Tibial nerve (tissue), 4 donors: ENCODE results near the gene TPRG1L. TPM values are rescaled to one million over a fixed set of nuclear protein-coding genes. Genes with fewer than 3 reads are reported as not detected.
"Not testable (repeated sequence)": the region's sequence is repeated elsewhere in the genome, so short reads cannot be mapped to it uniquely, and the experiment has no call there.

Experiments
- DNase-seq, 2 donors: peaks; one replicate each; pipeline ENCODE4 v3.0.0-alpha.2; 2019; ENCODE audit warnings: low spot score in 2 of 2
- H3K27ac ChIP-seq, 4 donors: fragments of 200-600 bp; sonication (generic) in 3 of 4; one replicate each; pipeline ENCODE4 v1.5.1; 2017 to 2019; ENCODE audit warnings: mild to moderate bottlenecking in 1 of 4
- H3K27me3 ChIP-seq, 2 donors: fragments of 200-600 bp; sonication (generic) in 1 of 2; one replicate each; pipeline versions ENCODE4 v1.5.1 to v1.6.0; 2017 to 2019
- H3K36me3 ChIP-seq, 3 donors: fragments of 200-600 bp; sonication (generic); one replicate each; pipeline ENCODE4 v1.5.1; 2018 to 2019
- H3K4me1 ChIP-seq, 4 donors: fragments of 200-600 bp; sonication (generic) in 3 of 4; one replicate each; pipeline ENCODE4 v1.5.1; 2017 to 2019
- H3K4me3 ChIP-seq, 4 donors: fragments of 200-600 bp; sonication (generic) in 3 of 4; one replicate each; pipeline ENCODE4 v1.5.1; 2017 to 2019; ENCODE audit warnings: mild to moderate bottlenecking in 1 of 4, moderate library complexity in 1 of 4
- H3K9me3 ChIP-seq, 4 donors: fragments of 200-600 bp; sonication (generic) in 3 of 4; one replicate each; pipeline ENCODE4 v1.5.1; 2017 to 2019
- EP300 ChIP-seq, 2 donors: sonication (generic); formaldehyde crosslinking; IDR thresholded peaks; one replicate each; pipeline ENCODE4 v1.6.1; 2017; ENCODE audit warnings: antibody characterized with exemption in 2 of 2, mild to moderate bottlenecking in 1 of 2
- POLR2A ChIP-seq, 2 donors: fragments of 450-650 bp; IDR thresholded peaks; one replicate each; pipeline ENCODE4 v1.6.1; 2017; ENCODE audit warnings: antibody characterized with exemption in 2 of 2, mild to moderate bottlenecking in 2 of 2, moderate library complexity in 2 of 2
- WGBS, 2 donors: methylation state at CpG; one replicate each; pipeline ENCODE4 v1.1.5; 2018; 5-methylcytosine and 5-hydroxymethylcytosine counted together
- total RNA-seq, 4 donors: library from RNA; depleted of rRNA; stranded (reverse); fragments of >200 nt; gene quantifications; one replicate each; pipeline ENCODE4 v1.1.0, GENCODE V29; 2016
- TF ChIP-seq, protein P1 (sequence below), 5 experiments: fragments of 200-600 bp in 3 of 5; fragments of 450-650 bp in 2 of 5; sonication (generic) in 3 of 5; IDR thresholded peaks; one replicate each; pipeline ENCODE4 v1.5.1; 2016 to 2019; ENCODE audit warnings: antibody characterized with exemption in 5 of 5, mild to moderate bottlenecking in 3 of 5, moderate library complexity in 2 of 5

Gene TPRG1L
- total RNA-seq, 4 donors from 2014 or later = 26.7 to 39.8 (median 34.7) TPM

GRCh38 chr1:3578433-3578805, 46.4 kb upstream of the TPRG1L start:
- no peaks in the 10 kb centered on the region for H3K9me3 ChIP-seq
- H3K4me1 ChIP-seq = peaks cover 0 to 16% (median 1%) of the 10 kb centered on the region in 4 donors
- no peak for TF ChIP-seq POLR2A (IDR thresholded peaks at IDR 0.05)
- WGBS, 2 donors = 77% methylated on average over 5 of the region's 8 CpGs; no CpG with 5 or more reads in 1 of the 2 donors
- H3K4me3 ChIP-seq = no peak overlapping the region
- no peak for DNase-seq
- no peaks in the 10 kb centered on the region for H3K27me3 ChIP-seq
- H3K36me3 ChIP-seq = no peaks in the 10 kb centered on the region
- H3K27ac ChIP-seq = no peak overlapping the region

- peaks cover 0 to 11% (median 0%) of the 10 kb centered on the region in 4 donors for H3K4me1 ChIP-seq
- no peak for DNase-seq
- TF ChIP-seq POLR2A (IDR thresholded peaks at IDR 0.05) (no peak), EP300 (IDR thresholded peaks at IDR 0.05) (no peak)
- TF ChIP-seq, protein P1, sequence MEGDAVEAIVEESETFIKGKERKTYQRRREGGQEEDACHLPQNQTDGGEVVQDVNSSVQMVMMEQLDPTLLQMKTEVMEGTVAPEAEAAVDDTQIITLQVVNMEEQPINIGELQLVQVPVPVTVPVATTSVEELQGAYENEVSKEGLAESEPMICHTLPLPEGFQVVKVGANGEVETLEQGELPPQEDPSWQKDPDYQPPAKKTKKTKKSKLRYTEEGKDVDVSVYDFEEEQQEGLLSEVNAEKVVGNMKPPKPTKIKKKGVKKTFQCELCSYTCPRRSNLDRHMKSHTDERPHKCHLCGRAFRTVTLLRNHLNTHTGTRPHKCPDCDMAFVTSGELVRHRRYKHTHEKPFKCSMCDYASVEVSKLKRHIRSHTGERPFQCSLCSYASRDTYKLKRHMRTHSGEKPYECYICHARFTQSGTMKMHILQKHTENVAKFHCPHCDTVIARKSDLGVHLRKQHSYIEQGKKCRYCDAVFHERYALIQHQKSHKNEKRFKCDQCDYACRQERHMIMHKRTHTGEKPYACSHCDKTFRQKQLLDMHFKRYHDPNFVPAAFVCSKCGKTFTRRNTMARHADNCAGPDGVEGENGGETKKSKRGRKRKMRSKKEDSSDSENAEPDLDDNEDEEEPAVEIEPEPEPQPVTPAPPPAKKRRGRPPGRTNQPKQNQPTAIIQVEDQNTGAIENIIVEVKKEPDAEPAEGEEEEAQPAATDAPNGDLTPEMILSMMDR (IDR thresholded peaks at IDR 0.05) = no peak
- H3K4me3 ChIP-seq = no peak overlapping the region
- no peaks in the 10 kb centered on the region for H3K9me3 ChIP-seq
- H3K36me3 ChIP-seq = no peaks in the 10 kb centered on the region
- H3K27ac ChIP-seq = no peak overlapping the region
- no peaks in the 10 kb centered on the region for H3K27me3 ChIP-seq
- WGBS, 2 donors = 81 to 84% methylated on average over 11 to 19 of the region's 19 CpGs
Measured at GRCh38 chr1:3578906-3579305, 45.9 kb upstream of the TPRG1L start.

- H3K4me1 ChIP-seq = peaks cover 0 to 9% (median 0%) of the 10 kb centered on the region in 4 donors
- no peaks in the 10 kb centered on the region for H3K9me3 ChIP-seq
- no peak for DNase-seq
- H3K36me3 ChIP-seq = no peaks in the 10 kb centered on the region
- H3K27me3 ChIP-seq = no peaks in the 10 kb centered on the region
- H3K4me3 ChIP-seq = no peak overlapping the region
- H3K27ac ChIP-seq = no peak overlapping the region
- WGBS, 2 donors = 88% methylated on average over 13 to 16 of the region's 16 CpGs
- TF ChIP-seq POLR2A (IDR thresholded peaks at IDR 0.05) (no peak), EP300 (IDR thresholded peaks at IDR 0.05) (no peak)
- TF ChIP-seq, protein P1 (IDR thresholded peaks at IDR 0.05) = no peak
Measured at GRCh38 chr1:3579626-3580025, 45.2 kb upstream of the TPRG1L start.

GRCh38 chr1:3580231-3580630, 44.6 kb upstream of the TPRG1L start:
- TF ChIP-seq POLR2A (IDR thresholded peaks at IDR 0.05) (no peak), EP300 (IDR thresholded peaks at IDR 0.05) (no peak)
- TF ChIP-seq, protein P1 (IDR thresholded peaks at IDR 0.05) = no peak
- DNase-seq = no peak
- 63 to 69% methylated on average over 4 to 9 of the region's 9 CpGs for WGBS, 2 donors

GRCh38 chr1:3581296-3582036, 43.3 kb upstream of the TPRG1L start:
- Histone ChIP-seq H3K27me3 (no peaks in the 10 kb centered on the region), H3K27ac (no peak overlapping the region), H3K4me1 (peaks cover 0 to 1% (median 0%) of the 10 kb centered on the region in 4 donors), H3K9me3 (no peaks in the 10 kb centered on the region), H3K36me3 (no peaks in the 10 kb centered on the region), H3K4me3 (no peak overlapping the region)
- WGBS, 2 donors = 65 to 67% methylated on average over 15 to 16 of the region's 16 CpGs
- TF ChIP-seq POLR2A (IDR thresholded peaks at IDR 0.05) (no peak), EP300 (IDR thresholded peaks at IDR 0.05) (no peak)
- TF ChIP-seq, protein P1 (IDR thresholded peaks at IDR 0.05) = no peak
- DNase-seq = no peak

More at GRCh38 chr1:3580231-3580630, 44.6 kb upstream of the TPRG1L start:
- H3K27me3 ChIP-seq = no peaks in the 10 kb centered on the region
- H3K4me1 ChIP-seq = peaks cover 0 to 9% (median 0%) of the 10 kb centered on the region in 4 donors
- H3K4me3 ChIP-seq = no peak overlapping the region
- H3K36me3 ChIP-seq = no peaks in the 10 kb centered on the region
- H3K9me3 ChIP-seq = no peaks in the 10 kb centered on the region
- H3K27ac ChIP-seq = no peak overlapping the region

- not testable (repeated sequence) for H3K4me1 ChIP-seq, H3K27ac ChIP-seq, H3K4me3 ChIP-seq, H3K27me3 ChIP-seq, H3K36me3 ChIP-seq, DNase-seq, H3K9me3 ChIP-seq
- WGBS, 2 donors = 83 to 85% methylated on average over 4 to 13 of the region's 21 CpGs
Measured at GRCh38 chr1:3583751-3584150, 41.1 kb upstream of the TPRG1L start.
